GM04504 (cell line): ENCODE results near the gene CD4.
A peak's percentile ranks its signal among the peaks of the same experiment; 100 is the strongest.
"Not testable (repeated sequence)": the region's sequence is repeated elsewhere in the genome, so short reads cannot be mapped to it uniquely, and the experiment has no call there.

ENCODE experiments used
- DNase-seq: peaks from one replicate; pipeline ENCODE4 v3.0.0-alpha.2; 2012; ENCODE audit warnings: low read depth

CD4 gene

DNA sequence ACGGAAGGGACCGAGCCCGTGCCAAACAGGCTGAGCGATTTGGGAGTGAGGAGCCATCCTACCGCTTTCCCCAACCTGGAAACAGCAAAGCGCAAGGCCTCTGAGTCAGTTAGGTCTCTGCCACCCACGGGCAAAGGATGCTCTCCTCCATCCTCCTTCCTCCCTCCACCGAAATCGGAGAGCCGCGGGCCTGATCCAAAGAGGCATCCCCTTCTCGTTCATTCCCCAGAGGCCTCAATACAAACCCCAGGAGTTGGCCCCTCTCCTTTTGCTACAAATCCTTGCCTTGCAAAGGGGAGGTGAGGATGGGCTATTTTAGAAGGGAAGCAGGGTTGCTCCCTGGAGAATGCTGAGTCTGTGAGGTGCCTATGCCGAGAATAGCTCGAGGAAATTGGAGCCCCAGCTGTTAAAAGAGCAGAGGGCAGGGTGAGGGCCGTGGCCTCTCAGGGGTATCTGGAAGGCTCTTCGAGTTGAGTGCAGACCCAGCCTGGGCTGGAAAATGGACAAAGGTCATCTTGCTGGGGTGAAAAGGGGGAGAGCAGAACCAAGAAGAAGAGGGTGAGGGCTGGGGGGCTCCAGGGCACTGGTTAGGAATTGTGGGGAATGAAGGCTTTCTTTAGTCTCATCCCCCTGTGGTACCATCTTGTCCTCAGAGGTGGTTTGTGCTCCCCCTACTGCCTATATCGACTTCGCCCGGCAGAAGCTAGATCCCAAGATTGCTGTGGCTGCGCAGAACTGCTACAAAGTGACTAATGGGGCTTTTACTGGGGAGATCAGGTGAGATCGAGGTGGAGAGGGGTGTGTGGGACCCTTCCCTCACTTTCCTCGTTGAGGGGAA lies 79.1 kb downstream of the CD4 start:
- no peak for DNase-seq

DNA sequence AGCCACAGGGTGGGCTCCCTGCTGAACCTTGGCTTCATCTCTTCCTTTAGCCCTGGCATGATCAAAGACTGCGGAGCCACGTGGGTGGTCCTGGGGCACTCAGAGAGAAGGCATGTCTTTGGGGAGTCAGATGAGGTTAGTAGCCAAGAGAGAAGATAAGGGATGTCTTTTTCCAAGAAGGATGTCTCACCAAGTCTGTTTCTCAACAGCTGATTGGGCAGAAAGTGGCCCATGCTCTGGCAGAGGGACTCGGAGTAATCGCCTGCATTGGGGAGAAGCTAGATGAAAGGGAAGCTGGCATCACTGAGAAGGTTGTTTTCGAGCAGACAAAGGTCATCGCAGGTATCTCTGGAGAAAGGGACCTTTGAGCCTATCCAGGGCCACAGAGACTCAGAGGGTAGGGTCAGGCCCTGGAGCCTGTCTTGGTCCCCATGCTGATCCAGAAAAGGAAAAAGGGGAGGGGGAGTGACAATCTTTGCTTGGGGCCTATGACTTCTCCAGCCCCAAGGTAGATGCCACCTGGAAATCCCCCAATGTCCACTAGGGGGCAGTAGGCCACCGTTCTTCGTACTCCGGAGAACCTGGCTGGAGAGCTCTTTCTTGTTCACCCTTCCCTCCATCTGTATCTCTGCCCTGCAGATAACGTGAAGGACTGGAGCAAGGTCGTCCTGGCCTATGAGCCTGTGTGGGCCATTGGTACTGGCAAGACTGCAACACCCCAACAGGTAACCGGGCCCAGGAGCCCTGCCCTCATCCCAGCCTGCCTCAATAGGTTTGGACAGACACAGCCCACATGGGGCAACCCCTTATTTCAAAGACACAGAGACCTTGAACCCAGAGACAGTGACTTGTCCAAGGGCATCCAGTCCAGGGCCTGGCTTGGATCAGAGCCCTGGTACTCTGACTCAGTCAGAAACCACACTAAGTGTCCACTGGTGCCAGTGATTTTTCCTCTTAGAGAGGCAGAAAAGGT lies 80.0 kb downstream of the CD4 start:
- DNase-seq, result peak; percentile 50

DNA sequence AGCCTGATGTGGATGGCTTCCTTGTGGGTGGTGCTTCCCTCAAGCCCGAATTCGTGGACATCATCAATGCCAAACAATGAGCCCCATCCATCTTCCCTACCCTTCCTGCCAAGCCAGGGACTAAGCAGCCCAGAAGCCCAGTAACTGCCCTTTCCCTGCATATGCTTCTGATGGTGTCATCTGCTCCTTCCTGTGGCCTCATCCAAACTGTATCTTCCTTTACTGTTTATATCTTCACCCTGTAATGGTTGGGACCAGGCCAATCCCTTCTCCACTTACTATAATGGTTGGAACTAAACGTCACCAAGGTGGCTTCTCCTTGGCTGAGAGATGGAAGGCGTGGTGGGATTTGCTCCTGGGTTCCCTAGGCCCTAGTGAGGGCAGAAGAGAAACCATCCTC lies 81.0 kb downstream of the CD4 start:
- not testable (repeated sequence) for DNase-seq
